HepG2 (cell line): ENCODE measurements around the gene HDLBP. TPM values are rescaled to one million over a fixed set of nuclear protein-coding genes. Genes with fewer than 3 reads are reported as not detected.
A peak's percentile ranks its signal among the peaks of the same experiment; 100 is the strongest.

ENCODE experiments used
- ATAC-seq: fragments of 200-7000 bp; cut with Tn5 transposase; 3 replicates; pipeline ENCODE4 v1.9.1; 2020; ENCODE audit warnings: mild to moderate bottlenecking, moderate library complexity
- BruUV-seq: library from RNA; stranded (reverse); fragments of 400-500 nt; replicated peaks from 2 replicates; lab custom pipeline; 2021; lab: Mats Ljungman, UMichigan
- CTCF ChIA-PET: fragments of 300-600 bp; formaldehyde crosslinking; extraction: SDS; loops from one replicate; lab custom pipeline; 2021; ENCODE audit warnings: low total read pairs, inconsistent platforms, low intra/inter-chr PET ratio; lab: Yijun Ruan, JAX
- POLR2A ChIA-PET: fragments of 350-600 bp; sonication (Branson Sonifier 250); formaldehyde crosslinking; loops from one replicate; lab custom pipeline; 2020; ENCODE audit warnings: antibody characterized with exemption, inconsistent platforms; lab: Yijun Ruan, JAX
- DNase-seq: peaks from one replicate; pipeline ENCODE4 v3.0.0-alpha.2; 2015; ENCODE audit warnings: low spot score
- FAIRE-seq: peaks from 3 replicates; lab custom pipeline; 2011; peaks lifted over from hg19 to GRCh38; lab: Jason Lieb, UNC
- H2AFZ ChIP-seq: one replicate; pipeline ENCODE4 v1.6.1; 2011; ENCODE audit warnings: low read length, inconsistent platforms
- H3K27ac ChIP-seq: fragments of 300-600 bp; 3 replicates; pipeline ENCODE4 v1.8.0; 2011; ENCODE audit warnings: mixed run types, mild to moderate bottlenecking, mixed read lengths, low read length, inconsistent platforms; ENCODE audit not compliant: insufficient read depth; ENCODE audit errors: extremely low read length
- H3K27me3 ChIP-seq, 2 experiments: fragments of 200-600 bp in 1 of 2; 2 replicates in 1 of 2; 3 replicates in 1 of 2; pipeline versions ENCODE4 v1.6.0 to v1.8.0; 2011; ENCODE audit warnings: low read length in 2 of 2, mild to moderate bottlenecking in 2 of 2, moderate library complexity in 2 of 2, inconsistent platforms in 1 of 2; ENCODE audit not compliant: insufficient read depth in 2 of 2, control insufficient read depth in 1 of 2
- H3K36me3 ChIP-seq, 2 experiments: fragments of 200-600 bp in 1 of 2; replicated peaks in 1 of 2; 2 replicates in 1 of 2; 3 replicates in 1 of 2; pipeline versions ENCODE4 v1.5.1 to v1.8.0; 2011; ENCODE audit warnings: low read length in 2 of 2, inconsistent platforms in 1 of 2; ENCODE audit not compliant: insufficient read depth in 2 of 2, control insufficient read depth in 1 of 2
- H3K4me1 ChIP-seq: 2 replicates; pipeline ENCODE4 v1.5.1; 2012; ENCODE audit warnings: low read length, inconsistent platforms; ENCODE audit not compliant: insufficient read depth
- H3K4me2 ChIP-seq: 2 replicates; pipeline ENCODE4 v1.6.0; 2011; ENCODE audit warnings: low read depth, low read length, inconsistent platforms
- H3K4me3 ChIP-seq, 3 experiments: fragments of 200-600 bp in 1 of 3; sonication (generic), shearing (Covaris generic) in 1 of 3; replicated peaks in 1 of 3; 2 replicates each; pipeline ENCODE4 v1.5.1; 2011 to 2016; ENCODE audit warnings: low read length in 3 of 3, inconsistent platforms in 2 of 3, low read depth in 2 of 3, mild to moderate bottlenecking in 2 of 3, control low read depth in 1 of 3, mixed read lengths in 1 of 3; ENCODE audit not compliant: insufficient read depth in 1 of 3
- H3K79me2 ChIP-seq: one replicate; pipeline ENCODE4 v1.6.1; 2011; ENCODE audit warnings: low read length, inconsistent platforms; ENCODE audit not compliant: insufficient read depth
- H3K9ac ChIP-seq: 2 replicates; pipeline ENCODE4 v1.6.0; 2011; ENCODE audit warnings: mild to moderate bottlenecking, low read depth, low read length, inconsistent platforms; ENCODE audit not compliant: insufficient read depth
- H3K9me3 ChIP-seq: 2 replicates; pipeline ENCODE4 v1.5.1; 2012; ENCODE audit warnings: mild to moderate bottlenecking, low read length
- H4K20me1 ChIP-seq: 2 replicates; pipeline ENCODE4 v1.6.0; 2011; ENCODE audit warnings: inconsistent platforms, mild to moderate bottlenecking, low read length, moderate library complexity; ENCODE audit not compliant: insufficient read depth
- JUN ChIP-seq: sonication (generic); formaldehyde crosslinking; IDR thresholded peaks from 2 replicates; pipeline ENCODE4 v1.4.0; 2020; ENCODE audit warnings: mild to moderate bottlenecking, missing genetic modification reagents
- SRF ChIP-seq: IDR thresholded peaks from 2 replicates; pipeline ENCODE4 v1.6.1; 2011; ENCODE audit warnings: mild to moderate bottlenecking, low read depth, low read length, moderate library complexity
- STAG1 ChIP-seq: sonication (generic); formaldehyde crosslinking; IDR thresholded peaks from 2 replicates; pipeline ENCODE4 v1.4.0; 2020; ENCODE audit warnings: missing genetic modification reagents
- ZNF501 ChIP-seq: sonication (generic); formaldehyde crosslinking; IDR thresholded peaks from 2 replicates; pipeline ENCODE4 v1.5.1; 2020; ENCODE audit warnings: mild to moderate bottlenecking, moderate library complexity, missing genetic modification reagents
- ZNF766 ChIP-seq: sonication (generic); formaldehyde crosslinking; IDR thresholded peaks from 2 replicates; pipeline ENCODE4 v1.5.0; 2020; ENCODE audit warnings: missing genetic modification reagents, borderline replicate concordance
- ZNF792 ChIP-seq: IDR thresholded peaks from 2 replicates; pipeline ENCODE4 v1.6.1; 2016
- WGBS: methylation state at CpG from one replicate; pipeline ENCODE4 v1.1.6; 2017; ENCODE audit warnings: low lambda C conversion rate; 5-methylcytosine and 5-hydroxymethylcytosine counted together
- in situ Hi-C: cut with HindIII; loops from 2 replicates; pipeline ENCODE4 v1.10.0; 2017; ENCODE audit warnings: low pct_unique_long_range_greater_than_20kb; ENCODE audit not compliant: extremely low pct_ligation_motif_present
- intact Hi-C: fragments of 100-400 bp; cut with micrococcal nuclease; formaldehyde crosslinking; loops from one replicate; pipeline ENCODE4 v1.10.0; 2022; ENCODE audit not compliant: unreplicated experiment
- polyA plus RNA-seq, 8 experiments: library from polyadenylated mRNA; depleted of rRNA in 3 of 8; stranded (reverse) in 7 of 8; unstranded in 1 of 8; fragments of >200 nt; fragmentation: Illumina TruSeq in 4 of 8; extraction: Trizol in 4 of 8; gene quantifications; 2 replicates each; pipeline versions ENCODE4 v1.2.1 to v1.2.3, GENCODE V29; 2011 to 2016; ENCODE audit warnings: low read depth in 4 of 8, missing spikeins in 1 of 8, mixed read lengths in 1 of 8; ENCODE audit not compliant: insufficient read depth in 1 of 8
- total RNA-seq, 5 experiments: library from RNA; depleted of rRNA; stranded (reverse); fragments of >200 nt; fragmentation: Illumina TruSeq; extraction: Trizol; gene quantifications; 2 replicates each; pipeline ENCODE4 v1.2.3, GENCODE V29; 2016; ENCODE audit warnings: low read depth in 1 of 5
- TF ChIP-seq, protein P1 (sequence below): sonication (generic); formaldehyde crosslinking; IDR thresholded peaks from 2 replicates; pipeline ENCODE4 v1.8.1; 2022; ENCODE audit warnings: mild to moderate bottlenecking, missing genetic modification reagents
- TF ChIP-seq, protein P2 (sequence below): sonication (generic); formaldehyde crosslinking; IDR thresholded peaks from 2 replicates; pipeline ENCODE4 v1.5.0; 2020; ENCODE audit warnings: mild to moderate bottlenecking, missing genetic modification reagents
- TF ChIP-seq, protein P3 (sequence below): sonication (generic); formaldehyde crosslinking; IDR thresholded peaks from 2 replicates; pipeline ENCODE4 v1.5.0; 2020; ENCODE audit warnings: mild to moderate bottlenecking, missing genetic modification reagents, moderate library complexity
- TF ChIP-seq, protein P4 (sequence below): sonication (generic); formaldehyde crosslinking; IDR thresholded peaks from 2 replicates; pipeline ENCODE4 v1.5.1; 2020; ENCODE audit warnings: mild to moderate bottlenecking, missing genetic modification reagents, moderate library complexity
- TF ChIP-seq, protein P5 (sequence below): sonication (generic); formaldehyde crosslinking; IDR thresholded peaks from 2 replicates; pipeline ENCODE4 v1.4.0; 2020; ENCODE audit warnings: low read depth, mild to moderate bottlenecking, missing genetic modification reagents

The HDLBP gene
- total and polyA plus RNA-seq, 2 of the 13 experiments (the other 11 are each of a cell fraction or from before 2014, with no cell fraction given): 464 to 707 TPM

DNA sequence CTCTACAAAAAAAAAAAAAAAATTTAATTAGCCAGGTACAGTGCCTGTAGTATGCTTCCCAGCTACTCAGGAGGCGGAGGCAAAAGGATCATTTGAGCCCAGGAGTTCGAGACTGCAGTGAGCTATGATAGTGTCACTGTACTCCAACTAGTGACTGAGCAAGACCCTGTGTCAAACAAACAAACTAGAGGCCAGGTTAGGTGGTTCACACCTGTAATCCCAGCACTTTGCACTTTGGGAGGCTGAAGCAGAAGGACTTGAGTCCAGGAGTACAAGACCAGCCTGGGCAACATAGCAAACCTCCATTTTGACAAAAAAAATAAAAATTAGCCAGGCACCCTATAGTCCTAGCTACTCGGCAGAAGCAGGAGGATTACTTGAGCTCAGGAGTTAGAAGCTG is 13.4 kb downstream of the HDLBP start (continued):
- TF ChIP-seq, protein P1, sequence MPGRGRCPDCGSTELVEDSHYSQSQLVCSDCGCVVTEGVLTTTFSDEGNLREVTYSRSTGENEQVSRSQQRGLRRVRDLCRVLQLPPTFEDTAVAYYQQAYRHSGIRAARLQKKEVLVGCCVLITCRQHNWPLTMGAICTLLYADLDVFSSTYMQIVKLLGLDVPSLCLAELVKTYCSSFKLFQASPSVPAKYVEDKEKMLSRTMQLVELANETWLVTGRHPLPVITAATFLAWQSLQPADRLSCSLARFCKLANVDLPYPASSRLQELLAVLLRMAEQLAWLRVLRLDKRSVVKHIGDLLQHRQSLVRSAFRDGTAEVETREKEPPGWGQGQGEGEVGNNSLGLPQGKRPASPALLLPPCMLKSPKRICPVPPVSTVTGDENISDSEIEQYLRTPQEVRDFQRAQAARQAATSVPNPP: no peak
- TF ChIP-seq SRF: no peak
- TF ChIP-seq, protein P2, sequence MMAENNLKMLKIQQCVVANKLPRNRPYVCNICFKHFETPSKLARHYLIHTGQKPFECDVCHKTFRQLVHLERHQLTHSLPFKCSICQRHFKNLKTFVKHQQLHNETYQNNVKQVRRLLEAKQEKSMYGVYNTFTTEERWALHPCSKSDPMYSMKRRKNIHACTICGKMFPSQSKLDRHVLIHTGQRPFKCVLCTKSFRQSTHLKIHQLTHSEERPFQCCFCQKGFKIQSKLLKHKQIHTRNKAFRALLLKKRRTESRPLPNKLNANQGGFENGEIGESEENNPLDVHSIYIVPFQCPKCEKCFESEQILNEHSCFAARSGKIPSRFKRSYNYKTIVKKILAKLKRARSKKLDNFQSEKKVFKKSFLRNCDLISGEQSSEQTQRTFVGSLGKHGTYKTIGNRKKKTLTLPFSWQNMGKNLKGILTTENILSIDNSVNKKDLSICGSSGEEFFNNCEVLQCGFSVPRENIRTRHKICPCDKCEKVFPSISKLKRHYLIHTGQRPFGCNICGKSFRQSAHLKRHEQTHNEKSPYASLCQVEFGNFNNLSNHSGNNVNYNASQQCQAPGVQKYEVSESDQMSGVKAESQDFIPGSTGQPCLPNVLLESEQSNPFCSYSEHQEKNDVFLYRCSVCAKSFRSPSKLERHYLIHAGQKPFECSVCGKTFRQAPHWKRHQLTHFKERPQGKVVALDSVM (CRISPR knock-in tag): peak; percentile 74; the same call in 1 of the 2 replicates

DNA sequence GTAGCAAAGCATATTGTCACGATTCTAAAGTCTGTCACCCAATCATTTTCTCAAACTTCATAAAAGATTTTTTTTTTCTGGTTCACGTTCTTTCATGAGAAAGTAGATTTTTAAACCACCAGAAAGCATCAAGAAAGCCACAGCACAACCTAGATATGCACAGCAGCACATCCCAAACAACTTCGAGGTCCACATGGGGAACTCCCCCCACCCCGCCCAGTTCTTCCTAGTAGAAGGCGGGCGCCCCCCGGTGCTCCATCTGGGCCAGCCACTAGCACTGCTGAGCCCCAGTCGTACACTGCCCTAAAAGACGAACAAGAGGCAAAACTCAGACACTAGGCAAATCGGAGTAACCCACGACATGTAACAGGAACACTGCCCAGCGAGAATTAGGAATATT is 15.5 kb downstream of the HDLBP start:
- in situ Hi-C loops: no loop called here
- no TSS peak for BruUV-seq
- no peak for DNase-seq
- peak; percentile 44; the same call in 1 of the 2 replicates for TF ChIP-seq ZNF501
- TF ChIP-seq ZNF766 (CRISPR knock-in tag): no peak
- no peak for TF ChIP-seq ZNF792 (CRISPR knock-in tag)
- TF ChIP-seq, protein P3, sequence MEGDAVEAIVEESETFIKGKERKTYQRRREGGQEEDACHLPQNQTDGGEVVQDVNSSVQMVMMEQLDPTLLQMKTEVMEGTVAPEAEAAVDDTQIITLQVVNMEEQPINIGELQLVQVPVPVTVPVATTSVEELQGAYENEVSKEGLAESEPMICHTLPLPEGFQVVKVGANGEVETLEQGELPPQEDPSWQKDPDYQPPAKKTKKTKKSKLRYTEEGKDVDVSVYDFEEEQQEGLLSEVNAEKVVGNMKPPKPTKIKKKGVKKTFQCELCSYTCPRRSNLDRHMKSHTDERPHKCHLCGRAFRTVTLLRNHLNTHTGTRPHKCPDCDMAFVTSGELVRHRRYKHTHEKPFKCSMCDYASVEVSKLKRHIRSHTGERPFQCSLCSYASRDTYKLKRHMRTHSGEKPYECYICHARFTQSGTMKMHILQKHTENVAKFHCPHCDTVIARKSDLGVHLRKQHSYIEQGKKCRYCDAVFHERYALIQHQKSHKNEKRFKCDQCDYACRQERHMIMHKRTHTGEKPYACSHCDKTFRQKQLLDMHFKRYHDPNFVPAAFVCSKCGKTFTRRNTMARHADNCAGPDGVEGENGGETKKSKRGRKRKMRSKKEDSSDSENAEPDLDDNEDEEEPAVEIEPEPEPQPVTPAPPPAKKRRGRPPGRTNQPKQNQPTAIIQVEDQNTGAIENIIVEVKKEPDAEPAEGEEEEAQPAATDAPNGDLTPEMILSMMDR (CRISPR knock-in tag): peak; percentile 47
- peak; percentile 19; the same call in 1 of the 2 replicates for TF ChIP-seq STAG1 (CRISPR knock-in tag)
- TF ChIP-seq JUN (CRISPR knock-in tag): no peak
- TF ChIP-seq, protein P4, sequence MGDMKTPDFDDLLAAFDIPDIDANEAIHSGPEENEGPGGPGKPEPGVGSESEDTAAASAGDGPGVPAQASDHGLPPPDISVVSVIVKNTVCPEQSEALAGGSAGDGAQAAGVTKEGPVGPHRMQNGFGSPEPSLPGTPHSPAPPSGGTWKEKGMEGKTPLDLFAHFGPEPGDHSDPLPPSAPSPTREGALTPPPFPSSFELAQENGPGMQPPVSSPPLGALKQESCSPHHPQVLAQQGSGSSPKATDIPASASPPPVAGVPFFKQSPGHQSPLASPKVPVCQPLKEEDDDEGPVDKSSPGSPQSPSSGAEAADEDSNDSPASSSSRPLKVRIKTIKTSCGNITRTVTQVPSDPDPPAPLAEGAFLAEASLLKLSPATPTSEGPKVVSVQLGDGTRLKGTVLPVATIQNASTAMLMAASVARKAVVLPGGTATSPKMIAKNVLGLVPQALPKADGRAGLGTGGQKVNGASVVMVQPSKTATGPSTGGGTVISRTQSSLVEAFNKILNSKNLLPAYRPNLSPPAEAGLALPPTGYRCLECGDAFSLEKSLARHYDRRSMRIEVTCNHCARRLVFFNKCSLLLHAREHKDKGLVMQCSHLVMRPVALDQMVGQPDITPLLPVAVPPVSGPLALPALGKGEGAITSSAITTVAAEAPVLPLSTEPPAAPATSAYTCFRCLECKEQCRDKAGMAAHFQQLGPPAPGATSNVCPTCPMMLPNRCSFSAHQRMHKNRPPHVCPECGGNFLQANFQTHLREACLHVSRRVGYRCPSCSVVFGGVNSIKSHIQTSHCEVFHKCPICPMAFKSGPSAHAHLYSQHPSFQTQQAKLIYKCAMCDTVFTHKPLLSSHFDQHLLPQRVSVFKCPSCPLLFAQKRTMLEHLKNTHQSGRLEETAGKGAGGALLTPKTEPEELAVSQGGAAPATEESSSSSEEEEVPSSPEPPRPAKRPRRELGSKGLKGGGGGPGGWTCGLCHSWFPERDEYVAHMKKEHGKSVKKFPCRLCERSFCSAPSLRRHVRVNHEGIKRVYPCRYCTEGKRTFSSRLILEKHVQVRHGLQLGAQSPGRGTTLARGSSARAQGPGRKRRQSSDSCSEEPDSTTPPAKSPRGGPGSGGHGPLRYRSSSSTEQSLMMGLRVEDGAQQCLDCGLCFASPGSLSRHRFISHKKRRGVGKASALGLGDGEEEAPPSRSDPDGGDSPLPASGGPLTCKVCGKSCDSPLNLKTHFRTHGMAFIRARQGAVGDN (CRISPR knock-in tag): peak; percentile 29; the same call in 1 of the 2 replicates
- TF ChIP-seq, protein P5, sequence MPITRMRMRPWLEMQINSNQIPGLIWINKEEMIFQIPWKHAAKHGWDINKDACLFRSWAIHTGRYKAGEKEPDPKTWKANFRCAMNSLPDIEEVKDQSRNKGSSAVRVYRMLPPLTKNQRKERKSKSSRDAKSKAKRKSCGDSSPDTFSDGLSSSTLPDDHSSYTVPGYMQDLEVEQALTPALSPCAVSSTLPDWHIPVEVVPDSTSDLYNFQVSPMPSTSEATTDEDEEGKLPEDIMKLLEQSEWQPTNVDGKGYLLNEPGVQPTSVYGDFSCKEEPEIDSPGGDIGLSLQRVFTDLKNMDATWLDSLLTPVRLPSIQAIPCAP (CRISPR knock-in tag): no peak
- WGBS: 89% methylated on average over 12 of the region's 12 CpGs
- Histone ChIP-seq H3K4me3 (no peak overlapping the region), H4K20me1 (peaks cover 57% of the 10 kb centered on the region), H3K27me3 (no peaks in the 10 kb centered on the region), H3K4me1 (peaks cover 53% of the 10 kb centered on the region), H3K9me3 (no peaks in the 10 kb centered on the region), H3K36me3 (peaks cover 3 to 15% of the 10 kb centered on the region in 2 experiments; a peak in 3 of 5 replicates), H2AFZ (no peak overlapping the region), H3K9ac (no peak overlapping the region), H3K79me2 (peaks cover 93% of the 10 kb centered on the region), H3K27ac (no peak overlapping the region), H3K4me2 (no peak overlapping the region)
- ChIA-PET POLR2A (interaction anchor here (4.8 kb wide), 1 partner anchor 14 kb away, joined by 34 read pairs; the partner anchor contains the start of genes HDLBP and SEPTIN2), CTCF (no interaction called here)
- intact Hi-C loops: loop anchor here (5.0 kb wide), 1 partner anchor 288 kb away; no protein-coding TSS in a partner anchor
- no peak for FAIRE-seq
- ATAC-seq: peak; percentile 25; the same call in 2 of the 3 replicates
